HepG2 (cell line): Measurements from ENCODE around the gene ZBTB26. TPM values are rescaled to one million over a fixed set of nuclear protein-coding genes. Genes with fewer than 3 reads are reported as not detected.

Experiments used
- ATF4 ChIP-seq, 2 experiments: fragments of 450-650 bp in 1 of 2; sonication (generic) in 1 of 2; formaldehyde crosslinking; IDR thresholded peaks; 2 replicates each; pipeline versions ENCODE4 v1.5.0 to v1.8.0; 2020 to 2022; ENCODE audit warnings: mild to moderate bottlenecking in 1 of 2, missing genetic modification reagents in 1 of 2
- BORCS8-MEF2B ChIP-seq: sonication (generic); formaldehyde crosslinking; IDR thresholded peaks from 2 replicates; pipeline ENCODE4 v1.8.0; 2022; ENCODE audit warnings: mild to moderate bottlenecking, missing genetic modification reagents
- FOXC1 ChIP-seq: sonication (generic); formaldehyde crosslinking; IDR thresholded peaks from 2 replicates; pipeline ENCODE4 v1.8.0; 2022; ENCODE audit warnings: mild to moderate bottlenecking, missing genetic modification reagents, borderline replicate concordance
- HIC2 ChIP-seq: sonication (generic); formaldehyde crosslinking; IDR thresholded peaks from 2 replicates; pipeline ENCODE4 v1.9.0; 2022; ENCODE audit warnings: low read depth, missing genetic modification reagents
- HOXA9 ChIP-seq: sonication (generic); formaldehyde crosslinking; IDR thresholded peaks from 2 replicates; pipeline ENCODE4 v1.8.1; 2022; ENCODE audit warnings: missing genetic modification reagents, mild to moderate bottlenecking, moderate library complexity, borderline replicate concordance
- MBNL3 ChIP-seq: fragments of 250-450 bp; sonication (Bioruptor Pico); conservative IDR thresholded peaks from 2 replicates; pipeline ENCODE4 v1.8.0; 2022; ENCODE audit warnings: mild to moderate bottlenecking, inconsistent platforms
- MTF2 ChIP-seq: sonication (generic); formaldehyde crosslinking; IDR thresholded peaks from 2 replicates; pipeline ENCODE4 v1.5.0; 2020; ENCODE audit warnings: missing genetic modification reagents, borderline replicate concordance
- NCOA1 ChIP-seq: sonication (generic); formaldehyde crosslinking; IDR thresholded peaks from 2 replicates; pipeline ENCODE4 v1.9.0; 2021; ENCODE audit warnings: missing genetic modification reagents
- POLR2AphosphoS5 ChIP-seq: IDR thresholded peaks from 2 replicates; pipeline ENCODE4 v1.6.1; 2012; ENCODE audit warnings: low read depth, low read length
- SP5 ChIP-seq: IDR thresholded peaks from 2 replicates; pipeline ENCODE4 v1.6.1; 2016; ENCODE audit warnings: low read depth, borderline replicate concordance
- SRSF4 ChIP-seq: fragments of 200-400 bp; formaldehyde crosslinking; IDR thresholded peaks from one replicate; pipeline ENCODE4 v1.6.1; 2018; ENCODE audit warnings: mild to moderate bottlenecking, low read depth, low read length, moderate library complexity; ENCODE audit not compliant: poor library complexity, severe bottlenecking
- U2AF1 ChIP-seq: fragments of 200-400 bp; formaldehyde crosslinking; optimal IDR thresholded peaks from 2 replicates; pipeline ENCODE3; 2017; ENCODE audit warnings: mild to moderate bottlenecking, low read depth, low read length
- ZIK1 ChIP-seq: sonication (generic); formaldehyde crosslinking; IDR thresholded peaks from 2 replicates; pipeline ENCODE4 v1.5.0; 2020; ENCODE audit warnings: mild to moderate bottlenecking, low read depth, missing genetic modification reagents, borderline replicate concordance
- ZMYM3 ChIP-seq: sonication (generic); formaldehyde crosslinking; IDR thresholded peaks from 2 replicates; pipeline ENCODE4 v1.5.1; 2020; ENCODE audit warnings: mild to moderate bottlenecking, missing genetic modification reagents
- ZNF138 ChIP-seq: sonication (generic); formaldehyde crosslinking; IDR thresholded peaks from 2 replicates; pipeline ENCODE4 v1.5.0; 2020; ENCODE audit warnings: mild to moderate bottlenecking, low read depth, missing genetic modification reagents
- ZNF264 ChIP-seq: sonication (generic); formaldehyde crosslinking; IDR thresholded peaks from 2 replicates; pipeline ENCODE4 v1.4.0; 2020; ENCODE audit warnings: missing genetic modification reagents
- ZNF549 ChIP-seq: sonication (generic); formaldehyde crosslinking; IDR thresholded peaks from 2 replicates; pipeline ENCODE4 v1.5.0; 2020; ENCODE audit warnings: missing genetic modification reagents
- ZNF687 ChIP-seq: sonication (generic); formaldehyde crosslinking; IDR thresholded peaks from 2 replicates; pipeline ENCODE4 v1.5.1; 2020; ENCODE audit warnings: mild to moderate bottlenecking, missing genetic modification reagents, moderate library complexity
- ZNF703 ChIP-seq: sonication (generic); formaldehyde crosslinking; IDR thresholded peaks from 2 replicates; pipeline ENCODE4 v1.5.1; 2020; ENCODE audit warnings: missing genetic modification reagents, mild to moderate bottlenecking, moderate library complexity, borderline replicate concordance
- ZNF772 ChIP-seq: sonication (generic); formaldehyde crosslinking; IDR thresholded peaks from 2 replicates; pipeline ENCODE4 v1.5.0; 2020; ENCODE audit warnings: mild to moderate bottlenecking, missing genetic modification reagents
- ZSCAN9 ChIP-seq: IDR thresholded peaks from 2 replicates; pipeline ENCODE4 v1.6.1; 2016; ENCODE audit warnings: borderline replicate concordance
- polyA plus RNA-seq, 8 experiments: library from polyadenylated mRNA; depleted of rRNA in 3 of 8; stranded (reverse) in 7 of 8; unstranded in 1 of 8; fragments of >200 nt; fragmentation: Illumina TruSeq in 4 of 8; extraction: Trizol in 4 of 8; gene quantifications; 2 replicates each; pipeline versions ENCODE4 v1.2.1 to v1.2.3, GENCODE V29; 2011 to 2016; ENCODE audit warnings: low read depth in 4 of 8, missing spikeins in 1 of 8, mixed read lengths in 1 of 8; ENCODE audit not compliant: insufficient read depth in 1 of 8
- total RNA-seq, 5 experiments: library from RNA; depleted of rRNA; stranded (reverse); fragments of >200 nt; fragmentation: Illumina TruSeq; extraction: Trizol; gene quantifications; 2 replicates each; pipeline ENCODE4 v1.2.3, GENCODE V29; 2016; ENCODE audit warnings: low read depth in 1 of 5

The ZBTB26 gene
- total and polyA plus RNA-seq, 2 of the 13 experiments (the other 11 are each of a cell fraction or from before 2014, with no cell fraction given) = 4.5 to 8.6 TPM

- TF ChIP-seq ATF4 (CRISPR knock-in tag; IDR thresholded peaks at IDR 0.05) (0 out of 4 replicates have a peak, but pooled peaks of 1 of the 2 experiments have one; percentile 10), U2AF1 (peak; percentile 46), ZNF264 (CRISPR knock-in tag) (no peak), POLR2AphosphoS5 (peak; percentile 73), FOXC1 (CRISPR knock-in tag) (0 out of 2 replicates have a peak, but pooled peaks have one; percentile 35), ZMYM3 (CRISPR knock-in tag) (0 out of 2 replicates have a peak, but pooled peaks have one; percentile 62), ZNF687 (CRISPR knock-in tag) (peak; percentile 91), HIC2 (CRISPR knock-in tag) (peak; percentile 41; the same call in 1 of the 2 replicates), SRSF4 (no peak), HOXA9 (CRISPR knock-in tag) (no peak), ZNF138 (CRISPR knock-in tag) (no peak), SP5 (CRISPR knock-in tag) (peak; percentile 14; the same call in 1 of the 2 replicates), ZSCAN9 (CRISPR knock-in tag) (0 out of 2 replicates have a peak, but pooled peaks have one; percentile 55), ZNF703 (CRISPR knock-in tag) (0 out of 2 replicates have a peak, but pooled peaks have one; percentile 77), ZNF549 (CRISPR knock-in tag) (no peak), MTF2 (CRISPR knock-in tag) (0 out of 2 replicates have a peak, but pooled peaks have one; percentile 60), MBNL3 (CRISPR knock-in tag) (no peak), ZIK1 (CRISPR knock-in tag) (no peak), ZNF772 (CRISPR knock-in tag) (peak; percentile 92; the same call in 1 of the 2 replicates), BORCS8-MEF2B (CRISPR knock-in tag) (peak; percentile 71), NCOA1 (CRISPR knock-in tag) (no peak)
Measured at GRCh38 chr9:122912964-122913673, 18.2 kb downstream of the ZBTB26 start, which contains the start of gene ZBTB6 (continued).
